ENCODE measurements around the gene CLASP1. TPM values are rescaled to one million over a fixed set of nuclear protein-coding genes. Genes with fewer than 3 reads are reported as not detected.

The CLASP1 gene
- total and polyA plus RNA-seq, 2 experiments from 2014 or later: 16.6 to 56.3 TPM

DNA sequence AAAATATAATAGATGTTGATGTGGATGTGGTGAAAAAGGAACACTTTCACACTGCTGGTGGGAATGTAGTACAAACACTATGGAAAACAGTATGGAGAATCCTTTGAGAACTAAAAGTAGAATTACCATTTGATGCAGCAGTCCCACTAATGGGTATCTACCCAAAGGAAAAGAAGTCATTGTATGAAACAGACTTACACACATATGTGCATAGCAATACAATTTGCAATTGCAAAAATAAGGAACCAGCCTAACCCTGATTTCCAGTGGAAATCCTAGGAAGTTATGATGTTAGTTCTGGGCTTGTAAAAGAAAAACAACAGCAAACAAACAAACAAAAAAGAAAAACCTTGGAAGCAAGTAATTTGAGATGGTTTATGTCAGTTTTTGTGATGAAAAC, 28.6 kb upstream of the CLASP1 start:
- DNase-seq (ENCODE audit: low spot score) (no peak), ATAC-seq (no peak)
- H3K4me3 ChIP-seq: no peak overlapping the region
- H3K36me3 Mint-ChIP-seq (ENCODE audit: low read depth): peaks cover 59% of the 10 kb centered on the region
- no peaks in the 10 kb centered on the region for H3F3A ChIP-seq (replicated peaks; ENCODE audit: low read depth)
- H3K27ac ChIP-seq (ENCODE audit: low read depth): no peak overlapping the region
- H3K36me3 ChIP-seq (ENCODE audit: insufficient read depth): peaks cover 11% of the 10 kb centered on the region; the same call in 1 of the 2 replicates
- H3K4me1 ChIP-seq (ENCODE audit: insufficient read depth): peaks cover 16% of the 10 kb centered on the region; the same call in 1 of the 2 replicates
- no peaks in the 10 kb centered on the region for H3K79me2 ChIP-seq (replicated peaks; ENCODE audit: insufficient read depth)
- no peaks in the 10 kb centered on the region for H4K20me1 ChIP-seq (replicated peaks; ENCODE audit: insufficient read depth)
- no peaks in the 10 kb centered on the region for H3K9me2 ChIP-seq (ENCODE audit: insufficient read depth)
- no peak overlapping the region for H3K4me3 Mint-ChIP-seq
- peaks cover 17% of the 10 kb centered on the region for H3K27me3 ChIP-seq (ENCODE audit: insufficient read depth)
- TF ChIP-seq, protein P1, sequence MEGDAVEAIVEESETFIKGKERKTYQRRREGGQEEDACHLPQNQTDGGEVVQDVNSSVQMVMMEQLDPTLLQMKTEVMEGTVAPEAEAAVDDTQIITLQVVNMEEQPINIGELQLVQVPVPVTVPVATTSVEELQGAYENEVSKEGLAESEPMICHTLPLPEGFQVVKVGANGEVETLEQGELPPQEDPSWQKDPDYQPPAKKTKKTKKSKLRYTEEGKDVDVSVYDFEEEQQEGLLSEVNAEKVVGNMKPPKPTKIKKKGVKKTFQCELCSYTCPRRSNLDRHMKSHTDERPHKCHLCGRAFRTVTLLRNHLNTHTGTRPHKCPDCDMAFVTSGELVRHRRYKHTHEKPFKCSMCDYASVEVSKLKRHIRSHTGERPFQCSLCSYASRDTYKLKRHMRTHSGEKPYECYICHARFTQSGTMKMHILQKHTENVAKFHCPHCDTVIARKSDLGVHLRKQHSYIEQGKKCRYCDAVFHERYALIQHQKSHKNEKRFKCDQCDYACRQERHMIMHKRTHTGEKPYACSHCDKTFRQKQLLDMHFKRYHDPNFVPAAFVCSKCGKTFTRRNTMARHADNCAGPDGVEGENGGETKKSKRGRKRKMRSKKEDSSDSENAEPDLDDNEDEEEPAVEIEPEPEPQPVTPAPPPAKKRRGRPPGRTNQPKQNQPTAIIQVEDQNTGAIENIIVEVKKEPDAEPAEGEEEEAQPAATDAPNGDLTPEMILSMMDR (conservative IDR thresholded peaks at IDR 0.05; ENCODE audit: low read depth in 2 of 2): no peak
- TF ChIP-seq EZH2phosphoT487 (IDR thresholded peaks at IDR 0.05; ENCODE audit: unreplicated experiment) (no peak), ZNF114 (CRISPR knock-in tag; IDR thresholded peaks at IDR 0.05) (no peak), POLR2AphosphoS5 (IDR thresholded peaks at IDR 0.05; ENCODE audit: low read depth) (no peak), CREB1 (CRISPR knock-in tag; IDR thresholded peaks at IDR 0.05; ENCODE audit: low read depth) (no peak), STAT1 (IDR thresholded peaks at IDR 0.05; ENCODE audit: unreplicated experiment) (no peak), EZH2 (IDR thresholded peaks at IDR 0.05; ENCODE audit: low read depth, unreplicated experiment) (no peak), NANOG (IDR thresholded peaks at IDR 0.05; ENCODE audit: borderline replicate concordance) (no peak), JUNB (IDR thresholded peaks at IDR 0.05; ENCODE audit: unreplicated experiment) (no peak), ZNF331 (CRISPR knock-in tag; IDR thresholded peaks at IDR 0.05; ENCODE audit: low read depth) (no peak)
- TF ChIP-seq, protein P2, sequence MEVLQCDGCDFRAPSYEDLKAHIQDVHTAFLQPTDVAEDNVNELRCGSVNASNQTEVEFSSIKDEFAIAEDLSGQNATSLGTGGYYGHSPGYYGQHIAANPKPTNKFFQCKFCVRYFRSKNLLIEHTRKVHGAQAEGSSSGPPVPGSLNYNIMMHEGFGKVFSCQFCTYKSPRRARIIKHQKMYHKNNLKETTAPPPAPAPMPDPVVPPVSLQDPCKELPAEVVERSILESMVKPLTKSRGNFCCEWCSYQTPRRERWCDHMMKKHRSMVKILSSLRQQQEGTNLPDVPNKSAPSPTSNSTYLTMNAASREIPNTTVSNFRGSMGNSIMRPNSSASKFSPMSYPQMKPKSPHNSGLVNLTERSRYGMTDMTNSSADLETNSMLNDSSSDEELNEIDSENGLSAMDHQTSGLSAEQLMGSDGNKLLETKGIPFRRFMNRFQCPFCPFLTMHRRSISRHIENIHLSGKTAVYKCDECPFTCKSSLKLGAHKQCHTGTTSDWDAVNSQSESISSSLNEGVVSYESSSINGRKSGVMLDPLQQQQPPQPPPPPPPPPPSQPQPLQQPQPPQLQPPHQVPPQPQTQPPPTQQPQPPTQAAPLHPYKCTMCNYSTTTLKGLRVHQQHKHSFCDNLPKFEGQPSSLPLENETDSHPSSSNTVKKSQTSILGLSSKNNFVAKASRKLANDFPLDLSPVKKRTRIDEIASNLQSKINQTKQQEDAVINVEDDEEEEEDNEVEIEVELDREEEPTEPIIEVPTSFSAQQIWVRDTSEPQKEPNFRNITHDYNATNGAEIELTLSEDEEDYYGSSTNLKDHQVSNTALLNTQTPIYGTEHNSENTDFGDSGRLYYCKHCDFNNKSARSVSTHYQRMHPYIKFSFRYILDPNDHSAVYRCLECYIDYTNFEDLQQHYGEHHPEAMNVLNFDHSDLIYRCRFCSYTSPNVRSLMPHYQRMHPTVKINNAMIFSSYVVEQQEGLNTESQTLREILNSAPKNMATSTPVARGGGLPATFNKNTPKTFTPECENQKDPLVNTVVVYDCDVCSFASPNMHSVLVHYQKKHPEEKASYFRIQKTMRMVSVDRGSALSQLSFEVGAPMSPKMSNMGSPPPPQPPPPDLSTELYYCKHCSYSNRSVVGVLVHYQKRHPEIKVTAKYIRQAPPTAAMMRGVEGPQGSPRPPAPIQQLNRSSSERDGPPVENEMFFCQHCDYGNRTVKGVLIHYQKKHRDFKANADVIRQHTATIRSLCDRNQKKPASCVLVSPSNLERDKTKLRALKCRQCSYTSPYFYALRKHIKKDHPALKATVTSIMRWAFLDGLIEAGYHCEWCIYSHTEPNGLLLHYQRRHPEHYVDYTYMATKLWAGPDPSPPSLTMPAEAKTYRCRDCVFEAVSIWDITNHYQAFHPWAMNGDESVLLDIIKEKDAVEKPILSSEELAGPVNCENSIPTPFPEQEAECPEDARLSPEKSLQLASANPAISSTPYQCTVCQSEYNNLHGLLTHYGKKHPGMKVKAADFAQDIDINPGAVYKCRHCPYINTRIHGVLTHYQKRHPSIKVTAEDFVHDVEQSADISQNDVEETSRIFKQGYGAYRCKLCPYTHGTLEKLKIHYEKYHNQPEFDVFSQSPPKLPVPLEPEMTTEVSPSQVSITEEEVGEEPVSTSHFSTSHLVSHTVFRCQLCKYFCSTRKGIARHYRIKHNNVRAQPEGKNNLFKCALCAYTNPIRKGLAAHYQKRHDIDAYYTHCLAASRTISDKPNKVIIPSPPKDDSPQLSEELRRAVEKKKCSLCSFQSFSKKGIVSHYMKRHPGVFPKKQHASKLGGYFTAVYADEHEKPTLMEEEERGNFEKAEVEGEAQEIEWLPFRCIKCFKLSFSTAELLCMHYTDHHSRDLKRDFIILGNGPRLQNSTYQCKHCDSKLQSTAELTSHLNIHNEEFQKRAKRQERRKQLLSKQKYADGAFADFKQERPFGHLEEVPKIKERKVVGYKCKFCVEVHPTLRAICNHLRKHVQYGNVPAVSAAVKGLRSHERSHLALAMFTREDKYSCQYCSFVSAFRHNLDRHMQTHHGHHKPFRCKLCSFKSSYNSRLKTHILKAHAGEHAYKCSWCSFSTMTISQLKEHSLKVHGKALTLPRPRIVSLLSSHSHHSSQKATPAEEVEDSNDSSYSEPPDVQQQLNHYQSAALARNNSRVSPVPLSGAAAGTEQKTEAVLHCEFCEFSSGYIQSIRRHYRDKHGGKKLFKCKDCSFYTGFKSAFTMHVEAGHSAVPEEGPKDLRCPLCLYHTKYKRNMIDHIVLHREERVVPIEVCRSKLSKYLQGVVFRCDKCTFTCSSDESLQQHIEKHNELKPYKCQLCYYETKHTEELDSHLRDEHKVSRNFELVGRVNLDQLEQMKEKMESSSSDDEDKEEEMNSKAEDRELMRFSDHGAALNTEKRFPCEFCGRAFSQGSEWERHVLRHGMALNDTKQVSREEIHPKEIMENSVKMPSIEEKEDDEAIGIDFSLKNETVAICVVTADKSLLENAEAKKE (CRISPR knock-in tag; IDR thresholded peaks at IDR 0.05): no peak
- TF ChIP-seq, protein P3, sequence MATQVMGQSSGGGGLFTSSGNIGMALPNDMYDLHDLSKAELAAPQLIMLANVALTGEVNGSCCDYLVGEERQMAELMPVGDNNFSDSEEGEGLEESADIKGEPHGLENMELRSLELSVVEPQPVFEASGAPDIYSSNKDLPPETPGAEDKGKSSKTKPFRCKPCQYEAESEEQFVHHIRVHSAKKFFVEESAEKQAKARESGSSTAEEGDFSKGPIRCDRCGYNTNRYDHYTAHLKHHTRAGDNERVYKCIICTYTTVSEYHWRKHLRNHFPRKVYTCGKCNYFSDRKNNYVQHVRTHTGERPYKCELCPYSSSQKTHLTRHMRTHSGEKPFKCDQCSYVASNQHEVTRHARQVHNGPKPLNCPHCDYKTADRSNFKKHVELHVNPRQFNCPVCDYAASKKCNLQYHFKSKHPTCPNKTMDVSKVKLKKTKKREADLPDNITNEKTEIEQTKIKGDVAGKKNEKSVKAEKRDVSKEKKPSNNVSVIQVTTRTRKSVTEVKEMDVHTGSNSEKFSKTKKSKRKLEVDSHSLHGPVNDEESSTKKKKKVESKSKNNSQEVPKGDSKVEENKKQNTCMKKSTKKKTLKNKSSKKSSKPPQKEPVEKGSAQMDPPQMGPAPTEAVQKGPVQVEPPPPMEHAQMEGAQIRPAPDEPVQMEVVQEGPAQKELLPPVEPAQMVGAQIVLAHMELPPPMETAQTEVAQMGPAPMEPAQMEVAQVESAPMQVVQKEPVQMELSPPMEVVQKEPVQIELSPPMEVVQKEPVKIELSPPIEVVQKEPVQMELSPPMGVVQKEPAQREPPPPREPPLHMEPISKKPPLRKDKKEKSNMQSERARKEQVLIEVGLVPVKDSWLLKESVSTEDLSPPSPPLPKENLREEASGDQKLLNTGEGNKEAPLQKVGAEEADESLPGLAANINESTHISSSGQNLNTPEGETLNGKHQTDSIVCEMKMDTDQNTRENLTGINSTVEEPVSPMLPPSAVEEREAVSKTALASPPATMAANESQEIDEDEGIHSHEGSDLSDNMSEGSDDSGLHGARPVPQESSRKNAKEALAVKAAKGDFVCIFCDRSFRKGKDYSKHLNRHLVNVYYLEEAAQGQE (IDR thresholded peaks at IDR 0.05; ENCODE audit: unreplicated experiment): no peak
- TF ChIP-seq, protein P4, sequence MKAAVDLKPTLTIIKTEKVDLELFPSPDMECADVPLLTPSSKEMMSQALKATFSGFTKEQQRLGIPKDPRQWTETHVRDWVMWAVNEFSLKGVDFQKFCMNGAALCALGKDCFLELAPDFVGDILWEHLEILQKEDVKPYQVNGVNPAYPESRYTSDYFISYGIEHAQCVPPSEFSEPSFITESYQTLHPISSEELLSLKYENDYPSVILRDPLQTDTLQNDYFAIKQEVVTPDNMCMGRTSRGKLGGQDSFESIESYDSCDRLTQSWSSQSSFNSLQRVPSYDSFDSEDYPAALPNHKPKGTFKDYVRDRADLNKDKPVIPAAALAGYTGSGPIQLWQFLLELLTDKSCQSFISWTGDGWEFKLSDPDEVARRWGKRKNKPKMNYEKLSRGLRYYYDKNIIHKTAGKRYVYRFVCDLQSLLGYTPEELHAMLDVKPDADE (IDR thresholded peaks at IDR 0.05): no peak
- peaks cover 15% of the 10 kb centered on the region for H3K27me3 Mint-ChIP-seq (ENCODE audit: insufficient read depth, low read depth, poor library complexity)
- no peak overlapping the region for H2AFZ ChIP-seq
- H3K4me2 ChIP-seq: no peak overlapping the region
- peaks cover 13% of the 10 kb centered on the region for H3K4me1 Mint-ChIP-seq
- H3K27ac Mint-ChIP-seq: no peak overlapping the region
- H3K9me3 Mint-ChIP-seq: peaks cover 86% of the 10 kb centered on the region
